Posterior cingulate gyrus (tissue), 11 donors: Measurements from ENCODE around the gene TRIM24.
"Not testable (repeated sequence)": the region's sequence is repeated elsewhere in the genome, so short reads cannot be mapped to it uniquely, and the experiment has no call there.

Experiments
- DNase-seq, 10 donors: peaks; one replicate each; pipeline versions ENCODE4 v3.0.0 to v3.0.0-alpha.2; 2020 to 2021; ENCODE audit warnings: mixed read lengths in 3 of 10
- intact Hi-C: fragments of 100-400 bp; cut with DNase I; formaldehyde crosslinking; loops from one replicate; pipeline ENCODE4 v1.15.1; 2023

TRIM24 gene

GRCh38 chr7:138491612-138492386 lies 31.7 kb downstream of the TRIM24 start:
- intact Hi-C loops, result no loop called here
- no peak for DNase-seq

GRCh38 chr7:138492423-138492822 lies 32.4 kb downstream of the TRIM24 start:
- intact Hi-C loops, result no loop called here
- DNase-seq, result no peak

- no peak for DNase-seq
- intact Hi-C loops, result no loop called here
These were observed 33.5 kb downstream of the TRIM24 start for GRCh38 chr7:138493535-138493934.

DNA sequence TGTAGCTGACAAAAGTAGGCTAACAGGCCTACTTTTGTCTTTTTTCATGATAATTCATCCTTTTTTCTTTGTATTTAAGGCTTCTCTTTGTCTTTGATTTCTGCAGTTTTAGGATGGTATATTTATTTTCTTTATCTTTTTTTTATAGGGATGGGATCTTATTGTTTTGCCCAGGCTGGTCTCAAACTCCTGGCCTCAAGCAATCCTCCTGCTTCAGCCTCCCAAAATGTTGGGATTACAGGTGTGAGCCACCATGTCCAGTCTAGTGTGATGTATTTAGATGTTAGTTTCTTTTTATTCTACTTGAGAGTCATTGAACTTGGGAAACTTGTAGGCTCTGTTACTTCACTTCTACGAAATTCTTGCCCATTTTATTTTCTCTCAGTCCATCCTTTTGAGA lies 35.4 kb downstream of the TRIM24 start:
- intact Hi-C loops, result no loop called here
- no peak for DNase-seq

DNA sequence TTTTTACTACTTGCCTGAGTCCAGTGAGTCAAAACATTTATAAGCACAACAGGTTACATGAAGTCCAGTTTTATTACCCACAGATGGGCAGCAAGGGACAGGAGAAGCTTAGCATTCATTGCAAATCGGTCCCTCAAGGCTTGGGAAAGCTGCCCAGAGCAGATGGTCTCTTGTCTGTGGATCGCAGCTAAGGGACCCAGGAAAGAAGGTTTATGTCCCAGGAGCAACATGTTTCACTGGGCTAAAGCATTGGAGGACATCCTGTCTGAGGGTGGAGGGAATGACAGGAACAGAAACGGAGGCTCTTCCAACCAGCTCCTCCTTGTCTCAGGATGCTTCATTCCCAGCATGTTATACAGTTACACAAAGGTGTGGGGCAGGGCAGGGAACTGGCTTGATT lies 39.3 kb downstream of the TRIM24 start:
- no peak for DNase-seq

GRCh38 chr7:138500303-138500702 lies 40.2 kb downstream of the TRIM24 start:
- peak in 1 of 10 donors; percentile 61 for DNase-seq
- intact Hi-C loops, result not testable (repeated sequence)

More for the DNA sequence above, 39.3 kb downstream of the TRIM24 start:
- intact Hi-C loops, result no loop called here

- no peak for DNase-seq
- intact Hi-C loops, result no loop called here
These were observed 40.8 kb downstream of the TRIM24 start for GRCh38 chr7:138500892-138501291.

- no peak for DNase-seq
- intact Hi-C loops, result no loop called here
These were observed 42.1 kb downstream of the TRIM24 start for GRCh38 chr7:138502023-138502767.

GRCh38 chr7:138505361-138505873 lies 45.4 kb downstream of the TRIM24 start:
- intact Hi-C loops, result no loop called here

DNA sequence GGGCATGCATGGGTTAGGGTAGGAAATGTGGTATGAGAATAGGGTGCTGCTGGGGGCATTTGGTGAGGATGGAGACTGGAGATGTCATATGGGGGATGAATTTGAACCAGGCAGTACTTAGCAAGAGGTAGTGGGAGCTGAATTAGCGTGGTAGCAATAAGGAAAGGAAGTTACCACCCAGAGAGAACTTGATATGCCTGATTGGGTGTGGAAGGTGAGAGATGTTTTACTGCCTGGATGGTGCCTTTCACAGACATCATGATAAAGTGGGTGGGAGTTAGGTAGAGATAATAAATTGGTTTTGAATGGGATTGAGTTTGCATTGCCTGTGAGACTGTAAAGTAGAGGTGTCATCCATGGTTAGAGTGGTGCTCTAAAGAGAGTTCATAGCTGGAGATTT lies 46.7 kb downstream of the TRIM24 start:
- no peak for DNase-seq
- intact Hi-C loops, result no loop called here

More at GRCh38 chr7:138505361-138505873, 45.4 kb downstream of the TRIM24 start:
- DNase-seq, result no peak

DNA sequence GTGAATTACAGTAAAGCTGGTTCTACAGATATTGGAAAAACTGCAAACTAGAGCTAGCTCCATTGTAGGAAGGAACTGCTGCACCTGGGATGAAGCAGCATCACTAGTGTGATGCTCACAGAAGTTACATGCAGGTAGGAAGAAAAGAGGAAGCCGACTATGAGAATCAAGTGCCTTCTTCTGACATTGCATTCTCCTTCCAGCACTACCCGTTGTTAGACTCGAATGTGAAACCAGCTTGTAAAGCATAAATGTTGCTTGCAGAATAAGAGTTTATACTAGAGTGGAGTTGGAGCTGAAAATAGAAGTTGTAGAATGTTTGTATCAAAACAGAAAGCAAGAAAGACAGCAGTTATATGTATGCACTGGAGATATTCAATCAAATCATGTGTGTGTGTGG lies 49.9 kb downstream of the TRIM24 start:
- intact Hi-C loops, result no loop called here
- DNase-seq, result no peak

GRCh38 chr7:138512092-138512858 lies 52.2 kb downstream of the TRIM24 start:
- no peak for DNase-seq
- intact Hi-C loops, result no loop called here

DNA sequence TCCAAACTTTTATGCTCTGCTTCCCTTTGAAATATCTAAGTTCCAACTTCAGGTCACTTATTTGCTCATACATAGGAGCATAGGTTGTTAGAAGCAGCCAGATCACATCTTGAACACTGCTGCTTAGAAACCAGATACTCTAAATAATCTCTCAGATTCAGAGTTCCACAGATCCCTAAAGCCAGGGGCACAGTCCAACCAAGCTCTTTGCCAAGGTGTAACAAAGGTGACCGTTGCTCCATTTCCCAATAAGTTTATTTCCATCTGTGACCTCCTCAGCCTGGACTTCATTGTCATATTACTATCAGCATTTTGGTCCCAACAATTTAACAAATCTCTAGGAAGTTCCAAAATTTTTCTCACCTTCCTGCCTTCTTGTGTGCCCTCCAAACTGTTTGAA lies 52.8 kb downstream of the TRIM24 start:
- intact Hi-C loops, result no loop called here
- DNase-seq, result no peak

GRCh38 chr7:138513344-138513871 lies 53.3 kb downstream of the TRIM24 start:
- no peak for DNase-seq
- intact Hi-C loops, result no loop called here

DNA sequence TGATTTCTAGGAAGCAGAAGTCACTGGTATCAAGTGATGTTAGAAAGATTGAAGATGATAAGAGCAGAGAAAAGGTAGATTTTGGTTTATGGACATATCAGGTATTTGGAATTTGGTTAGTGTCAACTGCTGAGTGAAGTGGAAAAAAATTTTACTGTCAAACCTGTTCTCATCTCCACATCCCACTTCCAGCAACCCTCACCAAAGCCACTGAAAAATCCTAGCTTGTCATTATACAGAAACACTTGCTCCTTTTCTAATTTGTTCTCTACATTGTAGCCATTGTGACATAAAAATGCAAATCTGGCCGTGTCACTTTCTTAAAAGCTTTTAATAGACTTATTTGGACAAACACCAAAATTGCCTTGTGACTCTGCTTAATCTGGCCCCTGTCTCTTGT lies 54.0 kb downstream of the TRIM24 start:
- intact Hi-C loops, result no loop called here

DNA sequence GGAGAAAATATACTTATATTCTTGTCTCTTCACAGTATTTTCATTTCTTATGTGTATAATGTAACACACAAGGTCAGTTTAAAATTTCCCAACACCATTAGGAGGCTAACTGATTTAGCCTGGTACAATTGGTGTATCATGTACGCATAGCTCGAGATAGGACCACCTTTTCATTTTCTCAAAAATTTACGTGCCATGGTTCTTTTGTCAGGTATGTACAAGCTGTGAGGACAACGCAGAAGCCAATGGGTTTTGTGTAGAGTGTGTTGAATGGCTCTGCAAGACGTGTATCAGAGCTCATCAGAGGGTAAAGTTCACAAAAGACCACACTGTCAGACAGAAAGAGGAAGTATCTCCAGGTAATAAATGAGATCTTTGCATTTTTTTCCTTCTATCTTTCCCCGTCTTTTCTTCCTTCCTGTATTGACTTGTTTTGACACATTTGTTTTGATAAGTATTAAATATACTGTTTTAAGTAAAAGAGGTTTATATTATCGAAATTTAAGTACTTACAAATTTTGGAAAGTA lies 55.0 kb downstream of the TRIM24 start:
- DNase-seq, result no peak
- intact Hi-C loops, result no loop called here

More for the DNA sequence above, 54.0 kb downstream of the TRIM24 start:
- DNase-seq, result no peak

GRCh38 chr7:138519061-138519798 lies 59.2 kb downstream of the TRIM24 start:
- intact Hi-C loops, result no loop called here
- DNase-seq, result peak in 1 of 10 donors; percentile 83

GRCh38 chr7:138520742-138521141 lies 60.7 kb downstream of the TRIM24 start:
- DNase-seq, result no peak
- intact Hi-C loops, result no loop called here

DNA sequence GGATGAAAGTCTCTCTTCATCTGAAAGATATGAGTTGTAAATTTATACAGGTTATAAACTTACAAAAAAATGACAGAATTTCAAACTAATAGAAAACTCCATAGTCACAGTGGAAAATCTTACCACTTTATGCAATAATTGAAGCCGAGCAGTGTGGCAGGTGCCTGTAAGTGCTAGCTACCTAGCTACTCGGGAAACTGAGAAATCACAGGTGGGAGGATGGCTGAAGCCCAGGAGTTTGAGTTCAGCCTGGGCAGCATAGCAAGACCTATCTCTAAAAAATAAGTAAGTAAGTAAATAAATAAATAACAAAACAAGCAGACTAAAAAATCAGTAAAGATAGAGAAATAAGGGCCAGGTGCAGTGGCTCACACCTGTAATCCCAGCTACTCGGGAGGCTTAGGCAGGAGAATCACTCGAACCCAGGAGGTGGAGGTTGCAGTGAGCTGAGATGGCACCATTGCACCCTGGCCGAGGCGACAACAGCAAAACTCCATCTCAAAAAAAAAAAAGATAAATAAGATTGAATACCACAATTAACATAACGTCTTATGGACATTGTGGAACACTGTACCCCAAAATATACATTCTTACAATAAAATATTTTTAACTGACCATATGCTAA lies 61.9 kb downstream of the TRIM24 start:
- DNase-seq, result no peak
- intact Hi-C loops, result no loop called here
